Activated CD4-positive, alpha-beta T cell treated with anti-CD3 and anti-CD28 coated beads, Interleukin-2, amount 50 U/mL, for 48 hours (primary cell): ENCODE data around the gene CCNY.

Experiments used
- DNase-seq, 2 experiments: peaks; one replicate each; pipeline ENCODE4 v3.0.0-alpha.2; 2020

The CCNY gene

DNA sequence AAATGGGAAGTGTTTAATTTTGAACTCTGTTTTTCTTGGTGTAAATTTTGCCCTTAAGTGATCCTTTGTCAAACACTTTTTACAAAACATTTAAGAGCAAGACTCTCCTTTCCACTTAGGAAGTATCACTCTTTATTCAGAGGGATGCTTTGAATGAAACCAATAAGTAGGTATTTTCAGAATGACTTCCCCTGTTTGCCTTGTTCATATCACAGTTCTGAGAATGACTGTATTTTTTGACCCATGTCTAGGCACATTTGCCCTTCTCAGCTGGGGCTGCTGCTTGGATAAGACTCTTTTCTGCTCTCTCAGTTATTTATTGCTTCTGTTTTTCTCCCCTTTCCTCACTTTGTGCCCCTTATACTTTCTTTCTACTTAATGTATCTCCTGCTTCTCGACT, 98.2 kb downstream of the CCNY start:
- no peak for DNase-seq

DNA sequence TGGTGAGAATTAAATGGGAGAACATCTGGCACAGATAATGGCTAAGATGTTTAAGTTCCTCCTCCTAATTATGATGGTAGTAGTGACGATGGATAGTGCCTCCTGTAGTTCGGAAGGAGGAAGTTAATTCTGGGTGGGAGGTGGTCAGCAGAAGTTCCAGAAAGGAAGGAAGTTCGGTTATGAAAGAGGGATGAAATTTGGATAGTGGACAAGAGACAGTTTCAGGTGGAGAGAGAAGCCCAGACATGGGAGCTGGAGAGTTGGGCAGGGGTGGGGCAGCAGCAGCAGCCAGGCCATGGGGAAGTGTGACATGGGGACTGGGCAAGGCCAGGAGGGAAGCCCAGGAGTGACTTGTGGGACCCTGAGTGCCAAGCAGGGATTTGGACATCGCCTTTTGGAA, 99.5 kb downstream of the CCNY start:
- no peak for DNase-seq

DNA sequence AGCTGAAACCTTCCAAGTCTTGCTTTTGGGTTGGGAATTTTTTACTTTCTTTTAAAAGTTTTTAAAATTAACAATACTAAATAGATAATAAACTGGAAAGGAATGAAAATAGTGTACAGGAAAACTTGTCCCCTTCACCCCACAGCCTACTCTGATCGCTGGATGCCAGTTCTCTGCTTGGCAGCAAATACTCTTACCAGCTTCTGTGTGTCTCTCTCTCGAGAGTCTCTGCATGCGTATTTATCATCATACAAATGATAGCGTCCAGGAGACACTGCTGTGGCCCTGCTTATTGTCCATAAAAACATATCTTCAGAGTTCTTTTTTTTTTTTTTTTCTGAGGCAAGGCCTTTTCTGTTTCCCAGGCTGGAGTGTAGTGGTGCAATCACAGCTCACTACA, 101.5 kb downstream of the CCNY start:
- DNase-seq: no peak

DNA sequence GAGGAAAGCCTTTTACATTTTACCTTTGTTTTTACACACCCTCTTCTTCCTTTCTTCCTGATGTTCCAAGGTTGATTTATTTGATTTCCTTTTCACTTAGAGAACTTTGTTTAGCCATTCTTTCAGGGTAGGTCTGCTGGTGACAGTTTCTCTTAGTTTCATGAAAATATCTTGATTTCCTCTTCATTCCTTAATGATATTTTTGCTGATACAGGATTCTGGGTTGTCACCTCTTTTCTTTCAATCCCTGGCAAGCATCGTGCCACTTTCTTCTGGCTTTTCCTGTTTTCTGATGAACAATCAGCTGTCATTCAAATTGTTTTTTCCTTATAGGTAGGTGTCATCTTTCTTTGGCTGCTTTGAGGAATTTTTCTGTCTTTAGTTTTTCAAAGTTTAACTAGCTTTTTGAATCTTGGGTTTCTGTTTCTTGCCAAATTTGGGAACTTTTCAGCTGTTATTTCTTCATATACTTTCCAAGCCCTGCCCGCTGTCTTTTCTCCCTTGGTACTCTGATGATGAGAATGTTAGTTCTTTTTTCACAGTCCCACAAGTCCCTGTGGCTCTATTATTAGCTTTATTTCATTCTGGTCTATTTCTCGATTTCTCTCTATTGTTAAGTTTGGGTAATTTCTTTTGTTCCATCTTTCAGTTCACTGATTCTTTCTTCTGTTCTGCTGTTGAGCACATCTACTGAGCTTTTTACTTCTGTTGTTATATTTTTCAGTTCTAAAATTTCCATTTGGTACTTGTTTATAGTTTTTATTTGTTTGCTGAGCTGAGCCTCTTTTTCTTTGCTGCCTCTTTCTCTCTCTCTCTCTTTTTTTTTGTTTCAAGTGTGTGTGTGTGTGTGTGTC, 102.6 kb downstream of the CCNY start:
- no peak for DNase-seq

DNA sequence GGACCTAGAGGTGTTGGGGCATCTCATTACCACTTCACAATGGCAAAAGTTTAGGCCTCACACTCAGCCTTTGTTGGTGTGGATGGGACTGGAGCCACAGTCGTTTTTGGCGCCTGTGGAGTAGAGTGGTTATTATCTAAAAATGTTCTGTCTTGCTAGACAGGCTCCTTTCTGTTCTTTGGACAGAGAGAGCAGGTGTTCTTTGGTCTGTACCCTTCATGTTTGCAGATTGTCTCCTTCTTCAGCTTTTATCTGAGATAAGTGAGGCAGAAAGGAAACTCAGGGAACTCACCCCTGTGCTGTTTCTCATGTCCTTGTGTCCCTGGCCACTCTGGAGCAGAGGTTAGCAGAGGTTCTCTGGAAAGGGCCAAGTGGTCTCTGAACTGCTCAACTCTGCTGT, 103.7 kb downstream of the CCNY start:
- no peak for DNase-seq

DNA sequence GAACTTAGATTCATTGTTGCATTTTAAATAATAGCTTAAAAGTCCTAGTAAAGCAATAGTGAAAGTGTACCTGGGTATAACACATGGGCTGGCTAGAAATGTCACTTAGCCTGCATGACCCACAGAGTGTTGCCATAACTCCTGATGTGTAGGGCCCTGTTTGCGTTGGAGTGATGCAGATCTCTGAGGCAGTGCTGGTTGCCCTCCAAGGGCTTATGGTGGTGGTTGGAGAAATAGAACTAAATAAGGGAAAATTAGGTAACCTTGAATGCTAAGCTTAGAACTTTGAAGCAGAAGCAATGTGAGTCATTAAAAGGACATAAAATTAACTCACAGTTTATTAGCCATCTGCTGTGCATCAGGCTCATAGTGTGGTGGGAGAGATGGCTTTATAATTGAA, 105.7 kb downstream of the CCNY start:
- peak in 1 of 2 experiments; percentile 29 for DNase-seq

DNA sequence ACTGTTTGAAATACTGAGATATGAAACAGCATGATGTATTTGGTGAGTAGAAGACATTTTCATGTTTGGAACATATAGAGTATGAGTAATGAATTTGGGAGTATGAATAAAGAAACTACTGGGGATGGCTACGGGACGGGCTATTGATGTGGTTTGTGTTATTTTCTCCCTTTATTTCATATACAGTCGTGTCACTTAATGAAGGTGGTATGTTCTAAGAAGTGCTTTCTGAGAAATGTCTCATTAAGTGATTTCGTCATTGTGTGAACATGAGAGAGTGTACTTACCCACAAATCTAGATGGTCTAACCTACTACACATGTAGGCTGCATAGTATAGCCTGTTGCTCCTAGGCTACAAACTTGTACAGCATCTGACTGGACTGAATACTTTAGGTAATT, 106.3 kb downstream of the CCNY start:
- peak in 1 of 2 experiments; percentile 29 for DNase-seq

DNA sequence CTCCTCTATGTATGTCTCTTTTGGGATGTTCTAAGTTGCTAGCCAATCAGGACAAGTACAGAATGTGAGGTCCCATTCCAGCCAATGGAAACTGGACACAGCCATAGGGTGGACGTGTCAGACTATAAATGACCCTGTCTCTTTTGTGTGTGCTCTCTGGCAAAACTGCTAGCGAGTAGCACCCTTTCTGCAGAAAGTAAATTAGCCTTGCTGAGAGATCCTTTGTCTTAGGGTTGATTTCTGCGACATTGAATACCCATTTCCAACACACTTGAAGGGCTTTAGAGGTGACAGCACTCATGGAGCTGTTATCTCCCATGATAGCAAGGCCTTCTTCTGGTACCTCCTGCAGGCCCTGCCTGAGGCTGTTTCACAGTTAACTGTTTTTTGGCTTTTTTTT, 107.5 kb downstream of the CCNY start:
- DNase-seq: no peak

DNA sequence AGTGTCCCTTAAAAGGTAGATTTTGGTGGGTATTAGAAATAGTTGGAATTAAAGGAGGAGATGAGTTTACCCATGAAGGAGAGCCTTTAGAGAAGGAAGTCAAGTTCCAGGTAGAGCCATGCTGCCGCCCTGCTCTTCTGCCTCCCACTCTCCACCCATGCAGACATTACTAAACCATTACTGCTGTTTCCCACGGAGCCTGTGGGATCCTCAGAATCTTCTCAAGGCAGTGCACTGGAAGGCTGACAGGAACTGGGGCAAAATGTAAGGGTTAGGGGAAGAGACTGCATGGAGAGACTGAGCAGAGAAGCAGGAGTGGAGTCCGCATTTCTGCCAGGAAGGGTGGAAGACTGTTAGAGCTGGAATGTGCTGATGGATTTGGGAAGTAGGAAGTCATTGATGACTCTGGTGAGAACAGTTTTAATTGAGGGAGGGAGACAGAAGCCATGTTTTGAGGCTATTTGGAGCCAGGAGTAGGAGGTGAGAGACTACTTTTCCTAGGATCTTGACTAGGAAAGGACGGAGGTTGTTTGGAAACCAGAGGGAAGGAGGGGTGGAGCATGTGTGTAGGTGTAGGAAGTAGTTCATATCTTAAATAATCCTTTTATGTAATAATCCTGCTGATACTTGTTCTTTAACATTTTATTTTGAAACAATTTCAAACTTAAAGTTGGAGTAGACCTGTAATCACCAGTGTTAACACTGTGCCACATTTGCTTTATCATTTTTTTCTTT, 109.0 kb downstream of the CCNY start:
- no peak for DNase-seq

DNA sequence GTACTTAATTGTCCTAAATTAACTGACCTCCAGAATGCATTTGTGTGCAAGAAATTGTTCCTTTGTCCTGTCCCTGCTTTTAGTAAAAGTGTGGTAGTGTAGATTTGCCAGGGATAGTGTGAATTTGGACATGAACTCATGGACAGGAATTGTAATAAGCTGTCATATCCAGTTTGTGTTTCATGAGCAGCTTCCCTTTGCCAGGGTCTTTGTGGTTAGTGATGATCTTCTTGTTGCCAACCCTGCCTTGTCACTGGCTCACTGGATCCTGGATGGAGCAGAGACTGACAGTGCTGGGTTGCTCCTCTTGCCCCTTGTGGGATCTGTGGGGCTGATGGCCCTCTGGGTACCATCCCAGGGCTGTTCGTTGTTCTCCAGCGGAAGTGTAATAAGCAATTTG, 110.1 kb downstream of the CCNY start:
- DNase-seq: no peak

DNA sequence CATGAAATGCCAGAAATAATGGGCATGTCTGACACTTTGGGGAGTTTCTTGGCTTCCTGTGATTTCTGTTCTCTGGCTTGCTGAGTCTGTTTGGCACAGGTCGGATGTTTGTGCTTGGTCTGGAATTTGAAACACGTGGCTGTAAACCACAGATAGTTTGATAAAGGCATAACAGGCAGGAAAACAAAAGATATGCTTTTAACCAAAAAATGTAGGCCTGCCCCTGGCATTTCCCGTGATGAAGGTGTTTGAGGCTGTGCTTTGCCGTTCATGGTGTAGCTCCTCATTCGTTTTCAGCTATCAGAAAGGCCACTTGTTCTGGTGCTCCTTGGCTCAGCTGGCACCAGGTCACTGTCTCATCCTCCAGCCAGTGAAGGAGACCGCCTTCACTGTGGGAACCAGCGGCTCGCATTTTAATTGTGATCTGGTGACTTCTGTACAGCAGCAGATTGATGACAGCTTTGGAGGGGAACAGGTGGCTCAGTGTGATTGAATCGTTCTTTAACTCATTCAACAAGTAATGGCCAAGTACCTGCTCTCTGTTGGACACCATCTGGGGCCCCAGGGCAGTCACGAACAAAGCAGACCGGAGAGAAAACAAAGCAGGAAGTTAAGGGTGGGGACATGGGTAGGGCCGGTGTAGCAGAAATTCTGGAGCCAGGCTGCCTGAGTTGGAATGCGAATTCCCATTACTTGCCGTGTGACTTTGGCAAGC, 111.5 kb downstream of the CCNY start:
- no peak for DNase-seq

DNA sequence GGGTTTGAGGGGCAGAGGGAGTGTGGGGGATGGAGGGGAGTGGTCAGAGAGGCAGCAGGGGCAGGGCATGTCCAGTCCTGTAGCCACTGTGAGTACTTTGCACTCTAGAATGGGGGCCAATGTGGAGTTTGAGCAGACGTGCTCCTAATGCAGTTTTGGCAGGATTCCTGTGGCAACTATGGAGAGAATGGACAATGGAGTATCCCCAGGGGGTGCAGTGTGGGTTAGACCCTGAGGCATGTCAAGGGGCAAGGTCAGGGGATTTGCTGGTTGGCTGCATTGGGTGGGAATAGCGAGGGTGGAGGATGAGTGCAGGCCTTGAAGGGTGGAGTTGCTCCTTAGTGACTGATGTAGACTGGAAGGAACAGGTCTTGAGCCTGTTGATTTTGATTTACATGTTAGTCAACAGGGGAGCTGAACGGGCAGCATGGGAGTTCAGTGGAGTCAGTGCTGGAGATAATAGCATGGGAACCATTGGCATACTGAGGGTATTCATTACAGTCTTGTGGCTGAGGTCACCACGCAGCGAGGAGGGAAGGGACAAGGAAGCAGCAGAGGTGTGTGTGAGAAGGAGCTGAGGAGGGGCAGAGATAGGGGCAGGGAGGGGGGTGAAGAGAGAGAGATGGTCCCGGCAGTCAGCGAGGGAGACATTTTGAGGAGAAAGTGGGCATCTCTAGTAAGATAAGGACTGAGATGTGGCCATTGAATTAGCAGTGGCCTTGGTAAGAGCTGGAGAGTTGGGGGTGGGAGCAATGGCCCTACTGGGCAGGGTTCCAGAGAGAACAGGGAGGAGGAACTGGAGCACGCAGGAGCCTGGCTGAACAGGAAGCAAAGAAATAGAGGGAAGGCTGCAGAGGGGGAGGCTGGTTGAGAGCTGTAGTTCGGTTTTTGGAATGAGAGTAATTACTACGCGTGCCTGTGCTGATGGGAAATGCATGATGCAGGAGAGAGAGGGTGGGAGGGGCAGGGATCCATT, 112.7 kb downstream of the CCNY start:
- DNase-seq: no peak

DNA sequence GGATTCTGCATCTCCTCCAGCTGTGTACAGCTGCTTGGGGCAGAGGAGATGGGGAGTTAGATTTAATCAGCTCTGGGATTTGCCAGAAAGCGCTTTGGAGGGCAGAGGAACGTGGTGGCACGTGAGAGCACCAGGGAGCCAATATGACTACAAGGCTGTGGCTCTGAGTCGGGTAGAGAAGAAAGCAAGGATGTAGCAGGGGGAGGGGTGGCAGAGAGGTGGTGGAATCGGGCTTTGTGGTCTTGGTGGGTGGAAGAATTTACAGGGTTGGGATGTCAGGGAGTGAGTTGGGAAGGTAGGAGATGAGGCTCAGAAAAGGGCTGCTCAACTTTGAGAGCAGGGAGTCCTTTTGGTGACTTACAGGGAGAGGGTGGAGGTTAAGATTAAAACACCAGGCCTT, 113.6 kb downstream of the CCNY start:
- no peak for DNase-seq

DNA sequence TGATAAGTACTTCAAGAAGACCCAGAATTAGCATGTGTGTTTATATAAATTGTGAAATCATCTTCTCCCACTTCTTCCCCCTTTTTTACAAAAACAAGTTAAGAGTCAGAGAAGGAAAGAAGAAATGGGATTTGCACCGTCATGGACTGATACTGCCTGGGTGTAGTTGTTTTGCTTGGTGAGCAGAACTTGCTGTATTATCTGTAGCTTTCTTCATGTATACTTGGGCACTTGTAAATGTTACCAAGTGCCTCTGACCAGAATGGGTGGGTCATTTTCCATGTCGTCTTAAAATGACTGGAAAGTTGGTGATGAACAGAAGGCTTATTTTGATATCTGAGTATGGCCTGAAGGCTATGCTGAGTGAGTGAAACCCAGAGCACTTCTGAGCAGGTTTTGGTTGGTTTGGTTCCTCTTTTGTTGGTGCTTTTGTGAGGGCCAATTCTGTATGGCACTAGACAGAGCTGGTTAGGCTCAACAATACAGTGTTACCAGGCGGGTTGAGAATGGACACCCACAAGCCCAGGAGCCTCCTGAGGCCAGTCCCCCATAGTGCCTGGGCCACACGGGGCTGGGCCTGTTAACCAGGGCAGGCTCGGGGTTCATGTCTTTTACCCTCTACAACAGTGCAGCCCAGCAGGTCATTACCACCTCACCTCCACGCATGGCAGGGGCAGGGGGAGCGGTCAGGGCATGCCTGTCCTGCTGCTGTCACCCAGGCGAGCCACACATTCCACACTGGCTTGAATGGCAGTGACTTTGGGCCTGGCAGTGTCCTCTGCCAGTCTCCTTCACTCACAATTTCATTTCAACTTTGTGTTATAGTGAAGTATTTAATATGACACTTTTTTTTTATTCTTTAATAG, 115.1 kb downstream of the CCNY start:
- DNase-seq: no peak

DNA sequence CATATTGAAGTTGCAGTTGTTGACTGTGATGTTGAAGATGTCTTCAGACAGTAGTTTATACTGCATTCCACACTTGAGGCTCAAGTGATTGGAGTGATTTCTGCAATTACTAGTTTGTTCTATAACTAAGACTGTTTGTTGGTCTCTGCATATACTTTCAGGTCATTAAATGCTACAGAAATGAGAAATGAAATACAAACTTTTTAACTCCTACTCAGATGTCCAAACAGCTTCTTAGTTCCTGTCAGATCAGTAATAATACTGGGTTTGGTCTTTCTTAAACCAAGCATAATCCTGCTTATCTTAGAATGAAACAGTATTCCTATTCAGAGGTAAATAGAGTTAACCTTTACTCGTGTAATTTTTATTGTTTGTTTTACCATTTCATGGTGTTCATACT, 115.9 kb downstream of the CCNY start:
- no peak for DNase-seq

DNA sequence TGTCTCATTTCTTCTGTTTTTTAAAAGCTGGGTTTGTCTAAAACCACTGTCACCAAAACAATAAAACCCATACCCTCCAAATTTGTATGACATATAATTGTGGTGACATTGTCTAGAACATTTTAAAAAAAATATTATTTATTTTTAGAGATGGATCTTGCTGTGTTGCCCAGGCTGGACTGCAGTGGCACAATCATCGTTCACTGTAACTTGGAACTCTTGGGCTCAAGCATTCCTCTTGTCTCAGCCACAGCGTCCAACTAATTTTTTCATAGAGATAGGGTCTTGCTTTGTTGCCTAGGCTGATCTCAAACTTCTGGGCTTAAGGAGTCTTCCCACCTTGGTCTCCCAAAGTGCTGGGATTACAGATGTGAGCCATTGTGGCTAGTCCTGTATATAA, 116.5 kb downstream of the CCNY start:
- DNase-seq: no peak

DNA sequence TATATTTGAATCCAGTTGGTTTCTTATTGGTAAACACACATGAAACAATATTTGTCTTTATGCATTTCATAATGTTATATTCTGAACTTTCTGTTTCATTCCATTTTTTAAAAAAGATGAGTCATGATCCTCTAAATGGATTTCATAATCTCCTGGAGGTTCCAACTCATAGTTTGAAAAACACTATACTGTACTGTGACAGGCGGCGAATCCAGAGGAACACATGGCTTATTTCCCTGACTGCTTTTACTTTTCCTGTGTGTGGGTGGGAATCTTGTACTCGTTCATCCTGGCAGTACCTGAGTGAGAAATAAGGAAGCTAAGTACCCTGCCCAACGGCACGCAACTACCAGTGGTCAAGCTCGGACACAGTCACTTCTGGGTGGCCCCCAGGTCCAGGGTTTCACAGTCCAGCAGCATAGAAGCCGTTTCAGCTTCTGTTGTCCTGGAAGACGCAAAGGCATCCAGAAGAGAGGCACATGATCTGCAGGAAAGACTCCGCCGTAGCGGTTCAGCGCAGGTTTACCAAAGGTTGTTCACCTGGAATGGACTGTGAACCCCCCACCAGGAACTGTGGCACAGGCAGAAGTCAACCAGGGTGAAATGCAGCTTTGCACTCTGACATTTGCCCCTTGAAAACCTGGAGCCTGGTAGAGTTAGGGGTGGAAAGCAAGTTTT, 117.7 kb downstream of the CCNY start:
- DNase-seq: no peak

DNA sequence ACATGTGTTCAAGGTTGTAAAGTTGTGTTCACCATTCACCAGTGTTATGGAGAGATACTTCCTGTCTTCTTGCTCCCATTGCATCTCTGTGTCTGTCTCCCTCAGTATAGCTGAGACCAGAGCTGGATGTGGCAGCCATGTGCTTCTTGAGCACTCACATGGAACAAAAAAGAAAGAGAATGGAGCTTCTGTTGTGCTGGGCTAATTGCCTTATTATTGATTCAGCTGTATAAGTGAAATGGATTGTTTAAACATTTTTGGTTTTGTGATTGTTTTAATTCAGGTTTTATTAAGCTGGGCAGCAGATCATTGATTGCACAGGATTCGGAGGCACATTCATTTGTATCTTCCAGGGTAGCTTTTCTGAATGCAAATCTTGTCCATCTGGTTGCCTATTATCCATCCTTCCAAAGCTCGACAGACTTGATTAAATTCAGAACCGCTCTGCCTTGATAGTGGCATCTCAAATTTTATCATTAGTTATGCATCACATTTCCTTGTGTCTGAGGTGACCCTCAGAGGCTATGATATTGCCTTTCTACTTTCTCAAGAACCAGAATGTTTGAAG, 119.9 kb downstream of the CCNY start:
- no peak for DNase-seq

DNA sequence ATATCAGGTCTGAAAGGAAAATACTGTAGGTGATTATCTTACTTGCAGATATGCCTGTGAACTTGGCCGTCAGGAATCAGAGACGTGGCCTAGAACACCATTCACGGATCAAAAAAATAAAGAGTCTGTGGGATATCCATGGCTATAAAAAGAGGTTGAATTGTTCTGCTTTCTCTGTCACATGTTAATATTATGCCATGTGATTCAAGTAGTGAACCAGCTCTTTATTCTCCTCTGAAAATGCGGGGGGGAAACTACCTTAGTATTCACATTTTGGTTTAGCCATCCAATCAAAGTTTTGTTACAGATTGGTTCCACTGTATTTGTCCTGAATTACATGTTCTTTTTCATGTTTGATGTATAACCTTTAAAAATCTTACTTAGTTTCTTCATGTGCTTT, 120.5 kb downstream of the CCNY start:
- no peak for DNase-seq
